ENCODE results near the gene CTSD. TPM values are rescaled to one million over a fixed set of nuclear protein-coding genes. Genes with fewer than 3 reads are reported as not detected.

CTSD gene
- total RNA-seq, 1 experiment from 2014 or later = 358 TPM

DNA sequence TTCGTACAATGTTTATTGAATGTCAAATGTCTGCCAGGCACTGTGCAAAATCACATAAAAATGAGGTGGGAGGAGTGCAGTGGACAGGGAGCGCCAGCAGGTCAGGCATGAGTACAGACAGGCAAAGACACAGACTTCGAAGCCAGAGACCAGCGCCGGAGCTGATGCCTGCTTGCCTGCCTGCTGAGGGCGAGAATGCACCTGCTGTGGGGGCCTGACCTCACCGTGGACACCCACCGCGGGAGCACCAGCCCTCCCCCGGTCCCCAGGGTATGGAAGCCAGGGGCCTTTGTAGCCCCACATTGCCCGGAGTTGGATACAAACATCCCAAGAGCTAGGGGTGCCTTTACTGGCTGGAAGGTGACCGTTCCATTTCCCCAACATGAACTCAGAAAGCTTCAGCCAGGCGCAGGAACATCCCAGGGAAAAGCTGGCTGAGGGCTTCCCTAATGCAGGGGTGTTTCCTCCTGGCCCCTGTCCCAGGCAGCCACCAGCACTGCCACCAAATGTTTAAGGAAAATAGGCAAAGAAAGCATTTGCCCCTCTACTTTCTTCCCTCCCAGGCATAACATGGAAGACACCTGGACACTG is 31.2 kb downstream of the CTSD start:
- DNase-seq (ENCODE audit: extremely low read depth, low read depth) = no peak

DNA sequence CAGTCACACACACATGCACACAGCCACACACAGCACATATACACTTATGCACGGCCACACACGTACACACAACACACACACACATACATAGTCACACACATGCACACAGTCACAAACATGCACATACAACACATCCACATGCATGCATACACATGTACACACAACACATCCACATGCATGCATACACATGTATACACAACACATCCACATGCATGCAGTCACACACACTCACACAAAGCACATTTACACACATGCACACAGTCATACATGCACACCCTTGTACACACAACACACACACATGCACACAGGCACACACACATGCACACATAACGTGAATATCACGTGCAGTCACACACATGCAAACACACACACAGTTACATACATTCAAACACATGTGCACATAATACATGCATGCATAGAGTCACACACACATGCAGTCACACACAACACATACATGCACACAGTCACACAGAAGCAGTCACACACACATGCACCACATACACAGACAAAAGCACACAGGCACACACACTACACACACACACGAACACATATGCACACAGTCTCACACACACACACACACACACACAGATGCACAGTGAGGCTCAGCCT is 32.2 kb downstream of the CTSD start:
- DNase-seq (ENCODE audit: extremely low read depth, low read depth) = no peak

DNA sequence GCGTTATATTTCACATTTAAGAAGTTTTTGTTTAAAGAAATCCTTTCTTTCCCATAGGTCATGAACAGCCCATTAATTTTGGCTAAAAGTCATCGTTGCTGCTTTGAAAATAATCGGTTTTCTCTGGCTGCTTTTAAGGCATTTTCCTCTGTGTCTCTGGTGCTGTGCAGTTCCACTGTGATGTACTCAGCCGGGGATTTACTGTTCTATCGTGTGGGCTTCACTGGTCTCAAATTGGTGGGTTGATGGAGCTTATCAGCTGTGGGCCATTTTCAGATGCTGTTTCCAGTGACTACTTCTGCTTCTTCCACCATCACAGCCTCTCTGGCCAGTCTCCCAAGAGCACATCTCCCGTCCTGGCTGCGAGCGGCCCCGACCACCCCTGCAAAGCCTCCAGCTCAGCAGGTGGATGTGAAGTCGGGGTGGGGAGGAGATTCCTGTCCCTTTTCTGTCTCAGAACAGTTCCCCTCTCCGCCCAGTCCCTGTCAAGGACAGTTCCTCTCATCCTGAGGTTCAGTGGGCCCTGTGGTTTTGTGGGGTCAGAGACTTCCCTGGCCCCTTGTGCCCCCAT is 33.6 kb downstream of the CTSD start:
- no peak for DNase-seq (ENCODE audit: extremely low read depth, low read depth)

GRCh38 chr11:1729692-1730011 is 34.1 kb downstream of the CTSD start:
- no peak for DNase-seq (ENCODE audit: extremely low read depth, low read depth)

- DNase-seq (ENCODE audit: extremely low read depth, low read depth) = no peak
These were observed 34.6 kb downstream of the CTSD start for GRCh38 chr11:1728931-1729691.

- DNase-seq (ENCODE audit: extremely low read depth, low read depth) = no peak
These were observed 35.4 kb downstream of the CTSD start for GRCh38 chr11:1728301-1728700.

DNA sequence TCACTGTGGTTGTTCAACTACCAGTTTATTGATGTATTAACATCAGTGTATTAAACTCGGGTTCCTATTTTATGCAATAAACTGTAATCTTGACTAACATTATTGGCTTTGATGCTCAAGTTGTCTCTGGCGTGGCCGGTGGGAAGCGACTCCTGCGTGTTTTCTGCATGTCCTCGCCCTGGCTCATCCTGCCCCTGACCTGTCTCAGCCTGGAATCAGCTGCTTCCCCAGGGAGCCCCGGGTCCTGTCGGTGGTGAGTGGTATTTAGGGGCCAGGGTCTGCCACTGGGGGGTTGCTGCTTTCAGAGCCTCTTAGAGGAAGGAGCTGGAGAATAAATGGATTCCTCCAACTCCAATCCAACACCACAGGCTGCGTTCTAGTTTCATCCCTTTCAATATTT is 35.9 kb downstream of the CTSD start:
- no peak for DNase-seq (ENCODE audit: extremely low read depth, low read depth)

DNA sequence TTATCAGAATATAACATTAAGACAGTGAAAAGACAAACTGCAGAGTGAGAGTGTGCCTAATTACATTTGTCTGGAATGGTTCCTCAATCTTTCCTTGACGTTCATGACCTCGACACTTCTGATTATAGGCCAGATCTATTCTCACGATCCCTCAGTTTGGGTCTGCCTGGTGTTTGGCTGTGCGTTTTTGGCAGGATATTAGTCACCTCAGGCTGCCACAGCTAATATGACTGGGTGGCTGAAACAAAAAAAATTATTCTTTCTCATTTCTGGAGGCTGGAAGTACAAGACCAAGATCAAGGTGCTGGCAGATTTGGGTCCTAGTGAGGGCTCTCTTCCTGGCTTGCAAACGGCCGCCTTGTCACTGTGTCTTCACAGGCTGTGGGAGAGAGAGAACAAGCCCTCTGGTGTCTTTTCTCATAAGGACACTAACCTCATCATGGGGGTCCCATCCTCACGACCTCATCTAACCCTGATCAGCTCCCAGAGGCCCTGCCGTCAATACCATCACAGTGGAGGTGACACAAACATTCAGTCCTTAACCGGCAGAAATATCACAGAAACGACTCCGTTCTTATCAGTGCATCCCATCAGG is 36.5 kb downstream of the CTSD start:
- no peak for DNase-seq (ENCODE audit: extremely low read depth, low read depth)

GRCh38 chr11:1719781-1720180 is 43.9 kb downstream of the CTSD start:
- no peak for DNase-seq (ENCODE audit: extremely low read depth, low read depth)

DNA sequence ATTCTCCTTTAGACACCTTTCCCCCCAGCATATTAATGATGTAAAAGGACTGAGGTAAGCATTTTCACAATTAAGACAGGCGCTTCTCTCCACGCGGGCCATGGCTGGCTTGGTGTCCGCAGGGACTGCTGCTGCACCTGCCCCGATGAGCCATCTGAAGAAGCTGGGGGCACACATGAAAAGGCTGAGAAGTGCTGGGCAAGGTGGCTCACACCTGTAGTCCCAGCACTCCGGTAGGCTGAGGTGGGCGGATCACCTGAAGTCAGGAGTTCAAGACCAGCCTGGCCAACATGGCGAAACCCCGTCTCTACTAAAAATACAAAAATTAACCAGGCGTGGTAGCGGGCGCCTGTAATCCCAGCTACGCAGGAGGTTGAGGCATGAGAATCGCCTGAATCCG is 45.4 kb downstream of the CTSD start:
- DNase-seq (ENCODE audit: extremely low read depth, low read depth) = no peak

DNA sequence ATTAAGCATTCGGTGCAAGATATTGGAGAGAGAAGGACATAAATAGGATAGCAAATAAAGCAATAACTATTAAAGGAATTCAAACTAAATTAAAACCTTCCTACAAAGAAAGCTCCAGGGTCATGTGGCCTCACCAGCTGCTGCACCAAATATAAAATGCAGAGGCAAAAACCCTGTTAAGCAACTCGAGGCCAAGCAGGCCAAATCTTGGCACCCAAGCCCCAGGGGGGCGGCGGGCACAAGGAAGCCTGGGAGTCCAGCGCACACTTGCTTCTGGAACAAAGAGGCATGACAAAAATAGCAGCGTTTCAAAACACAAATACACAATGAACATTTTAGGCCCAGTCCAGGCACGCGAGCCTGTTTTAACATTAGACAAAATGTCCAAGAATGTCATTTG is 46.0 kb downstream of the CTSD start:
- no peak for DNase-seq (ENCODE audit: extremely low read depth, low read depth)

GRCh38 chr11:1714908-1715885 is 48.5 kb downstream of the CTSD start:
- DNase-seq (ENCODE audit: extremely low read depth, low read depth) = no peak

GRCh38 chr11:1708716-1709115 is 55.0 kb downstream of the CTSD start:
- DNase-seq (ENCODE audit: extremely low read depth, low read depth) = no peak

- no peak for DNase-seq (ENCODE audit: extremely low read depth, low read depth)
These were observed 56.0 kb downstream of the CTSD start for GRCh38 chr11:1707751-1708150.

- DNase-seq (ENCODE audit: extremely low read depth, low read depth) = peak; percentile 17
These were observed 56.9 kb downstream of the CTSD start for GRCh38 chr11:1706634-1707400.

DNA sequence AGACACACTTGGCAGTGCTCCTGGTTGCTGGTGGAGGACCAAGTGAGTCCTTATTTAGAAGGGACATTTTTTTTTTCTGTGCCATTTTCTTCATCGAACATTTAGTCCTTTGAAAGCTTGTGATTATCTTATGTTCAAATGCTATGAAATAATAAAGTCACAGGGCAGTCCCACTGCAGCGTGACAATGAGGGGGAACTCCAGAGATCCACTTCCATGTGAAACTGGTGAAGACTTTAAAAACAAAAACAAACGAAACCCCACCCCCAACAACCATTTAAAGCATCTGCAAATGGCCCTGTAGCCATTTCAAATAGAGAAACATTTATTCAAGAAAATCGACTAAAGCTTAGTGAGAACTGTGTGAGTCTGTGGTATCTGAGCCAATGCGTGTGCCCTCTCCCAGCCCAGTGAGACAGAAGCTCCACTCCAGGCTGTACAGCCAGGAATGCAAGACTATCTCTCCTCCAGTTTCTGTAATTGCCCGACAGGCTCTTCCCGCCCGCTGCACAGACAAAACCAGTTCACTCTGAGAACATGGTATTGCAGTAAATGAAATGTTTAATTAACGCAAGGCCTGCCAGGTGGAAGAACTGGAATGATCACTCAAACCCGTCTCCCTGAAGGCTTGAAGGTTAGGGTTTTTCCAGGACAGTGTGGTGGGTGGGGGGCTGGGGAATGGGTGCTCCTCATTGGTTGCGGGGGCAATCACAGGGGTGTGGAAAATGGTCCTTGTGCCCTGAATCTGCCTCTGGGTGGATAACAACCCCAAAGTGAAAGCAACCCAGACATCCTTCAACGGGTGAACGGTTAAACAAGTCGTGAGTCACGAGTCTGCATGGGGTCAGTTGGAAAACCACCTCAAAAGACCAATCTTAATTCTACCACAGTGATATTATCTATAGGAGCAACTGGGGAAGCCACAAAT is 58.3 kb downstream of the CTSD start:
- no peak for DNase-seq (ENCODE audit: extremely low read depth, low read depth)

- DNase-seq (ENCODE audit: extremely low read depth, low read depth) = no peak
These were observed 60.6 kb downstream of the CTSD start for GRCh38 chr11:1703146-1703545.

Measured in NCI-H460 (cell line).